ENCODE results near the gene NUBP1.

- TF ChIP-seq ZNF302 (CRISPR knock-in tag; IDR thresholded peaks at IDR 0.05) (no peak), USF2 (IDR thresholded peaks at IDR 0.05) (no peak), NPAS2 (CRISPR knock-in tag; IDR thresholded peaks at IDR 0.05; ENCODE audit: borderline replicate concordance) (no peak), RCOR1 (IDR thresholded peaks at IDR 0.05; ENCODE audit: low read depth, low read length) (no peak), KDM5A (IDR thresholded peaks at IDR 0.05) (no peak), CTCF (IDR thresholded peaks at IDR 0.05) (no peak), CBX2 (IDR thresholded peaks at IDR 0.05; ENCODE audit: borderline replicate concordance, low read depth) (no peak), CEBPB (IDR thresholded peaks at IDR 0.05) (no peak)
- TF ChIP-seq, protein P1, sequence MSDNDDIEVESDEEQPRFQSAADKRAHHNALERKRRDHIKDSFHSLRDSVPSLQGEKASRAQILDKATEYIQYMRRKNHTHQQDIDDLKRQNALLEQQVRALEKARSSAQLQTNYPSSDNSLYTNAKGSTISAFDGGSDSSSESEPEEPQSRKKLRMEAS (IDR thresholded peaks at IDR 0.05) = no peak
- TF ChIP-seq, protein P2, sequence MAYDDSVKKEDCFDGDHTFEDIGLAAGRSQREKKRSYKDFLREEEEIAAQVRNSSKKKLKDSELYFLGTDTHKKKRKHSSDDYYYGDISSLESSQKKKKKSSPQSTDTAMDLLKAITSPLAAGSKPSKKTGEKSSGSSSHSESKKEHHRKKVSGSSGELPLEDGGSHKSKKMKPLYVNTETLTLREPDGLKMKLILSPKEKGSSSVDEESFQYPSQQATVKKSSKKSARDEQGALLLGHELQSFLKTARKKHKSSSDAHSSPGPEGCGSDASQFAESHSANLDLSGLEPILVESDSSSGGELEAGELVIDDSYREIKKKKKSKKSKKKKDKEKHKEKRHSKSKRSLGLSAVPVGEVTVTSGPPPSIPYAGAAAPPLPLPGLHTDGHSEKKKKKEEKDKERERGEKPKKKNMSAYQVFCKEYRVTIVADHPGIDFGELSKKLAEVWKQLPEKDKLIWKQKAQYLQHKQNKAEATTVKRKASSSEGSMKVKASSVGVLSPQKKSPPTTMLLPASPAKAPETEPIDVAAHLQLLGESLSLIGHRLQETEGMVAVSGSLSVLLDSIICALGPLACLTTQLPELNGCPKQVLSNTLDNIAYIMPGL (CRISPR knock-in tag; IDR thresholded peaks at IDR 0.05; ENCODE audit: borderline replicate concordance) = no peak
Observed at GRCh38 chr16:10760858-10761257, 17.2 kb downstream of the NUBP1 start.

Measured in A549 (cell line).